GM12878 (cell line): ENCODE measurements around the gene FOXF1.

Experiments used
- BHLHE40 ChIP-seq, 2 experiments: fragments of 450-650 bp in 1 of 2; IDR thresholded peaks; 2 replicates each; pipeline ENCODE4 v1.6.1; 2011 to 2017; ENCODE audit warnings: low read depth in 2 of 2, borderline replicate concordance in 1 of 2, improper control_type of control experiment in 1 of 2, low read length in 1 of 2, mild to moderate bottlenecking in 1 of 2
- MAX ChIP-seq: IDR thresholded peaks from 2 replicates; pipeline ENCODE4 v1.6.1; 2012; ENCODE audit warnings: low read depth, low read length, improper control_type of control experiment
- POLR2AphosphoS5 ChIP-seq: IDR thresholded peaks from 2 replicates; pipeline ENCODE4 v1.6.1; 2011; ENCODE audit warnings: mild to moderate bottlenecking, low read length, inconsistent platforms
- SMC3 ChIP-seq: IDR thresholded peaks from 2 replicates; pipeline ENCODE4 v1.6.1; 2011; ENCODE audit warnings: low read length, improper control_type of control experiment, borderline replicate concordance

DNA sequence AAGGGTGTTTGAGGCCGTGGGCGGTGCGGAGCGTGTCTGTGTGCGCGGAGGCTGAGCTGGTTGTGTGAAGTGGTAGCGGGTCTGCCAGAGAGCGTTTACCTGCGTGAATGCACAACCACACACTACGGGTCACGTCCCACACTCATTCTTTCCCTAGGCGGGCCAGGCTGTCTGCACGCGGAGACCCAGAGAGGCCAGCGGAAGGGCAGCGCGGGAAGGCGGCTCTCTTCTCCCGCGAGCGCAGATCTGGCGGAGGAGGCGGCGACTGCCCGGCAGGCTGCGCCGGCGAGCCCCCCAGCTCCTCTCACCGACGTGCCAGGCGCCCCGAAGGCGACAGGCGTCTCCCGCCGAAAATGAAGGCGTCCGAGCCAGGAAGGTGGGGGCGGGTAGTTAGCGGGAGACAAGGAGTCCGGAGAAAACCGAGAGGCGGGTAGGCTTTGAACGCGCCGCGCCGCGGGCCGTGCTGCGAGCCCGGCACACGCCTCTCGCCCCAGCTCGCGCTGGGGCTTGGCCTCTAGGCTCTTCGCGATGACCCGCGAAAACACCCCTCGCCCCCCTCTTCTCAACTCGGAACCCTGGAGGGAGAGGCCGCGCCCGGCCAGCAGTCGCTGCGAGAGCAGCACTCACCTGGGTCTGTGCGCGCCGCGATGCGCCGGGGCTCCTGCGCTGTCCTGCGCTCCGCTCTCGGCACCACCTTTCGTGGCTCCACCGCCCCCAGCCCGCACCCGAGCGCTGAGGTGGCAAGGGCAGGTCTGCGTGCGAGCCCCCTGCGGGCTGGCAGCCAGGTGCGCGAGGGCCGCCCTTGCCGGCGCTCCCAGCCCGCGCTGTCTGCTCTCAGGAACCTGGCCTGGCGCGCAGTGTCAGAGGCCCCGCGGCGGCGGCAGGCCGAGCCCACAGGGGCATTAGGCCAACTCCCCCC, 2.0 kb upstream of the FOXF1 start:
- no peak for TF ChIP-seq POLR2AphosphoS5
- no peak for TF ChIP-seq BHLHE40 (IDR thresholded peaks at IDR 0.05; ENCODE audit: borderline replicate concordance in 1 of 2, low read depth in 2 of 2, low read length in 1 of 2)
- TF ChIP-seq MAX: no peak
- TF ChIP-seq SMC3: no peak
